ENCODE results near the gene MINDY2. TPM values are rescaled to one million over a fixed set of nuclear protein-coding genes. Genes with fewer than 3 reads are reported as not detected.
A peak's percentile ranks its signal among the peaks of the same experiment; 100 is the strongest.
"Not testable (repeated sequence)": the region's sequence is repeated elsewhere in the genome, so short reads cannot be mapped to it uniquely, and the experiment has no call there.

Gene MINDY2
- total and polyA plus RNA-seq, 3 experiments from 2014 or later = 9.6 to 18.8 (median 12.1) TPM

DNA sequence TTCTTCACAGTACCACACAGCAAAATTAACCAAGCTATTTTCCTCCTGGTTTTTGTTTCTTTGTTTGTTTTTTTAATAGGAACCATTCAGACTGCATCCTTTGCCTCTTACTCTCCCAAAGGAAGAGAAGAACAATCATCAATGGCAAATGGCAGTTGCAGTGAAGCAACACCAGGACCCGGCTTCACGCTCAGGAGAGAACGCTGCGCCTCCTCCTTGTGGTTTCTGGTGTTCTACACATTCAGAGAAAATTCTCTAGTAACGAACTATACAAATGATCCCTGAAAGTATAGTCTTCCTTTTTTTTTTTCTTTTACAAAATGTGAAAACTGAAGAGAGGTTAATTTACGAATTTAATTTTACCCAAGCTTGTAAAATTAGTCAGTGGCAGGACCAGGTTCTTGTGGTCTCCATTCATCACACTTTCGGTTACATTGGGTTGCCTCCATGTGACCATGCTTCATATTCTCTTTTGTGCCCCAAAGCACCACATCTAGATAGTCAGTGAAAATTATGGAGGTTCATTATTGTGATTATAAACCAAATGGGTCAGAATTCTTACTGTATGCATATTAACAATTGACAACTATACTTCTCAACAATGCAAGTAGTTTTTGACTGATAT lies 10.6 kb upstream of the MINDY2 start:
- Mint-ChIP-seq H3K4me1 (no peaks in the 10 kb centered on the region), H3K4me3 (peak overlapping the region in 1 of 7 donors; percentile 28), H3K9me3 (peaks cover 0 to 11% (median 9%) of the 10 kb centered on the region in 5 donors), H3K27ac (no peak overlapping the region), H3K36me3 (peaks cover 0 to 8% (median 0%) of the 10 kb centered on the region in 3 donors), H3K27me3 (peaks cover 4 to 17% of the 10 kb centered on the region in 2 donors)
- Histone ChIP-seq H3K36me3 (ENCODE audit: insufficient read depth, low read length) (no peaks in the 10 kb centered on the region), H3K9me3 (ENCODE audit: low read length) (no peaks in the 10 kb centered on the region), H3K27ac (ENCODE audit: low read depth, low read length) (no peak overlapping the region), H3K4me3 (ENCODE audit: low read length) (no peak overlapping the region), H3K4me1 (ENCODE audit: insufficient read depth, low read length) (no peaks in the 10 kb centered on the region), H3K27me3 (ENCODE audit: insufficient read depth, low read length, poor library complexity, severe bottlenecking) (no peaks in the 10 kb centered on the region)
- CTCF ChIA-PET = interaction anchor here (0.8 to 3.7 kb wide), 5 partner anchors 10 to 768 kb away, joined by 3 to 21 read pairs (median 3); partner anchors contain the start of gene MINDY2
- POLR2A ChIA-PET = no interaction called here
- DNase-seq = no peak

DNA sequence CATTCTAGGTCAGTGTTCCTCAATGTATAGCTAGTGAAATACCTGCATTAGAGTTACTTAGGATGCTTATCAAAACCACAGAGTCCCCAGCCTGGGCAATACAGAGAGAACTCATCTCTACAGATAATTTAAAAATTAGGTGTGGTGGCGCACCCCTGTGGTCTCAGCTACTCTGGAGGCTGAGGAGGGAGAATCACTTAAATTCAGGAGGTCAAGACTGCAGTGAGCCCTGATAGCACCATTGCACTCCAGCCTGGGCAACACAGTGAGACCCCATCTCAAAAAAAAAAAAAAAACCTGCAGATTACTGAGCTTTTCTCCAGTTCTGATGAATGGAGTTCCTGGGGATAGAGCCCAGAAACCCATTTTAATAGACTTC lies 10.1 kb upstream of the MINDY2 start:
- H3K27me3 ChIP-seq (ENCODE audit: insufficient read depth, low read length, poor library complexity, severe bottlenecking) = no peaks in the 10 kb centered on the region
- H3K9me3 ChIP-seq (ENCODE audit: low read length) = no peaks in the 10 kb centered on the region
- Mint-ChIP-seq H3K27me3 (peaks cover 4 to 17% of the 10 kb centered on the region in 2 donors), H3K4me3 (no peak overlapping the region), H3K36me3 (peaks cover 0 to 8% (median 0%) of the 10 kb centered on the region in 3 donors), H3K4me1 (no peaks in the 10 kb centered on the region), H3K9me3 (peaks cover 0 to 11% (median 9%) of the 10 kb centered on the region in 5 donors), H3K27ac (no peak overlapping the region)
- no peaks in the 10 kb centered on the region for H3K4me1 ChIP-seq (ENCODE audit: insufficient read depth, low read length)
- ChIA-PET POLR2A (no interaction called here), CTCF (interaction anchor here (1.0 to 3.7 kb wide), 2 partner anchors 10 to 767 kb away, joined by 3 to 21 read pairs; partner anchors contain the start of gene MINDY2)
- DNase-seq = no peak
- H3K36me3 ChIP-seq (ENCODE audit: insufficient read depth, low read length) = no peaks in the 10 kb centered on the region
- no peak overlapping the region for H3K27ac ChIP-seq (ENCODE audit: low read depth, low read length)
- H3K4me3 ChIP-seq (ENCODE audit: low read length) = no peak overlapping the region

DNA sequence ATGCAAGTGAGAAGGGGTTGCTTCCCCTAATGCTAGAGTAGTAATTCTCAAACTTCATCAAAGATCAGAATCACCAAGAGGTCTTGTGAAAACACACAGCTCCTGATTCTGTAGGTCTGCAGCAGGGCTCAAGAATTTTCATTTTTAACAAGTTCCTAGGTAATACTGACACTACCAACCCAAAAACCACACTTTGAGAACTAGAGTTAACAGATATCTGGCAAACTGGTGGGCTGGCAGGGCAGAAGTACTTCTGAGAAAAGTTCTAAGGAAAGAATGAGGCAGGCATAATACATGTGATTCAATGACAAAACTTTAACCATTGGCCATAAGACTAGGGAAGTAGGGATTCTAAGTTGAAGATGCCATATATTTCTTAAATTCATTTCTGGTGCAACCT lies 8.8 kb upstream of the MINDY2 start:
- ChIA-PET CTCF (interaction anchor here (3.7 kb wide), 1 partner anchor 8 kb away, joined by 21 read pairs; the partner anchor contains the start of gene MINDY2), POLR2A (no interaction called here)

DNA sequence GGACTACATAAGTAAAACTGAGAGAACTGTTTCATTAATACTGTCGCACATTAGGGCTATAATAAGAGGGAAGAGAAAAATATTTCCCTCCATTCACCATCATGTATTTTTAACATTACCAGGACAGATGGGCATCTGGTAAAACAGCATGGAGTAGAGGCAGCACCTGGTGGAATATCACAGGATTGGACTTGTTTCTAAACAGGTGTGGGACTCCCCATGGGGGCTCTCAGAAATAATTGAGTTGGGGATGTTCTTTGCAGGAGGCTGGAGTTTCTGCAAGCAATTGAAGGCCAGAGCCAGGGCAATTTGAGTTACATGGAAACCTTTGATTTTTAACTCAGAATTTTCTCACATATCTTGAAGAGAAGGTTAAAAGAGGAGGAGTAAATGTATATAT lies 8.4 kb upstream of the MINDY2 start:
- H3K4me1 Mint-ChIP-seq = no peaks in the 10 kb centered on the region
- no peak overlapping the region for H3K4me3 ChIP-seq (ENCODE audit: low read length)

More for the DNA sequence above, 8.8 kb upstream of the MINDY2 start:
- Mint-ChIP-seq H3K27ac (no peak overlapping the region), H3K9me3 (peaks cover 0 to 11% (median 9%) of the 10 kb centered on the region in 5 donors), H3K4me1 (no peaks in the 10 kb centered on the region), H3K4me3 (no peak overlapping the region), H3K27me3 (peaks cover 4 to 13% of the 10 kb centered on the region in 2 donors), H3K36me3 (peaks cover 0 to 8% (median 0%) of the 10 kb centered on the region in 3 donors)
- H3K9me3 ChIP-seq (ENCODE audit: low read length) = no peaks in the 10 kb centered on the region
- H3K4me3 ChIP-seq (ENCODE audit: low read length) = no peak overlapping the region
- H3K36me3 ChIP-seq (ENCODE audit: insufficient read depth, low read length) = no peaks in the 10 kb centered on the region
- no peak overlapping the region for H3K27ac ChIP-seq (ENCODE audit: low read depth, low read length)
- H3K4me1 ChIP-seq (ENCODE audit: insufficient read depth, low read length) = no peaks in the 10 kb centered on the region
- no peaks in the 10 kb centered on the region for H3K27me3 ChIP-seq (ENCODE audit: insufficient read depth, low read length, poor library complexity, severe bottlenecking)
- no peak for DNase-seq

DNA sequence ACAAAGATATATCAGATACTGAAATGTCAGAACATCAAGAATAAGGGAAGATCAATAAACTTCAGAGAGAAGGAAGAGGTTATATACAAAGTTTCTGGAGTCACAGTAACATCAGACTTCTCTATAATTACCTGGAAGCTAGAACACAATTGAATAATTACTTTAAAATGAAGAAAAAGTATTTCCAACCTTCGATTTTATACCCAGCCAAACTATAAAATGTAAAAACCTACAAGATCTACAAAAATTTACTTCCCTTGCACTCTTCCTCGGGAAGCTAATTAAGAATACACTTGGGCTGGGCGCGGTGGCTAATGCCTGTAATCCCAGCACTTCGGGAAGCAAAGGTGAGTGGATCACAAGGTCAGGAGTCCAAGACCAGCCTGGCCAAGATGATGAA lies 6.6 kb upstream of the MINDY2 start:
- H3K4me1 ChIP-seq (ENCODE audit: insufficient read depth, low read length) = no peaks in the 10 kb centered on the region
- Mint-ChIP-seq H3K4me1 (no peaks in the 10 kb centered on the region), H3K4me3 (no peak overlapping the region), H3K36me3 (peaks cover 0 to 8% (median 0%) of the 10 kb centered on the region in 3 donors), H3K9me3 (peaks cover 0 to 11% (median 9%) of the 10 kb centered on the region in 5 donors), H3K27ac (no peak overlapping the region), H3K27me3 (peaks cover 3 to 7% of the 10 kb centered on the region in 2 donors)
- H3K27me3 ChIP-seq (ENCODE audit: insufficient read depth, low read length, poor library complexity, severe bottlenecking) = no peaks in the 10 kb centered on the region
- no peak for DNase-seq
- H3K4me3 ChIP-seq (ENCODE audit: low read length) = no peak overlapping the region
- POLR2A ChIA-PET = no interaction called here
- CTCF ChIA-PET = no interaction called here
- H3K9me3 ChIP-seq (ENCODE audit: low read length) = no peaks in the 10 kb centered on the region
- no peaks in the 10 kb centered on the region for H3K36me3 ChIP-seq (ENCODE audit: insufficient read depth, low read length)
- no peak overlapping the region for H3K27ac ChIP-seq (ENCODE audit: low read depth, low read length)

More for the DNA sequence above, 8.4 kb upstream of the MINDY2 start:
- Histone ChIP-seq H3K4me1 (ENCODE audit: insufficient read depth, low read length) (no peaks in the 10 kb centered on the region), H3K27ac (ENCODE audit: low read depth, low read length) (no peak overlapping the region), H3K27me3 (ENCODE audit: insufficient read depth, low read length, poor library complexity, severe bottlenecking) (no peaks in the 10 kb centered on the region), H3K9me3 (ENCODE audit: low read length) (no peaks in the 10 kb centered on the region), H3K36me3 (ENCODE audit: insufficient read depth, low read length) (no peaks in the 10 kb centered on the region)
- Mint-ChIP-seq H3K36me3 (peaks cover 0 to 8% (median 0%) of the 10 kb centered on the region in 3 donors), H3K4me3 (no peak overlapping the region), H3K27me3 (peaks cover 4 to 13% of the 10 kb centered on the region in 2 donors), H3K9me3 (peaks cover 0 to 11% (median 9%) of the 10 kb centered on the region in 5 donors), H3K27ac (no peak overlapping the region)
- POLR2A ChIA-PET = no interaction called here
- DNase-seq = no peak
- CTCF ChIA-PET = no interaction called here

DNA sequence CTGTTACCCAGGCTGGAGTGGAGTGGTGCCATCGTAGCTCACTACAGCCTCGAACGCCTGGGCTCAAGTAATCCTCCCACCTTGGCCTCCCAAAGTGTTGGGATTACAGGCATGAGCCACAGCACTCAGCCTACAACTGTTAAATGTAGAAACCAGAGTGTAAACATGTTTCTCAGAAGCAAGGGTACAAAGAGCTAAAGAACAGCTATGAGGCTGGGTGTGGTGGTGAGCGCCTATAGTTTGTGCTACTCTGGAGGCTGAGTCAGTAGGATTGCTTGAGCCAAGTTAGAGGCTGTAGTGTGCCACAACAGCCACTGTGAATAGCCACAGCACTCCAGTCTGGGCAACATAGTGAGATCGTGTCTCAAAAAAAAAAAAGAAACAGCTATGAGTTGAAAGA lies 4.8 kb upstream of the MINDY2 start:
- no peak for DNase-seq
- H3K27ac ChIP-seq (ENCODE audit: low read depth, low read length) = no peak overlapping the region
- Mint-ChIP-seq H3K4me3 (peak overlapping the region in 1 of 7 donors; percentile 70), H3K9me3 (peaks cover 0 to 11% (median 9%) of the 10 kb centered on the region in 5 donors), H3K27ac (peak overlapping the region in 2 of 8 donors; percentile 64 to 73), H3K36me3 (peaks cover 0 to 8% (median 2%) of the 10 kb centered on the region in 3 donors), H3K4me1 (peaks cover 7 to 9% (median 8%) of the 10 kb centered on the region in 3 donors), H3K27me3 (peaks cover 2 to 3% of the 10 kb centered on the region in 2 donors)
- POLR2A ChIA-PET = interaction anchor here (1.4 kb wide), 1 partner anchor 16 kb away, joined by 4 read pairs; the partner anchor contains the start of gene ADAM10
- H3K27me3 ChIP-seq (ENCODE audit: insufficient read depth, low read length, poor library complexity, severe bottlenecking) = no peaks in the 10 kb centered on the region
- no peaks in the 10 kb centered on the region for H3K4me1 ChIP-seq (ENCODE audit: insufficient read depth, low read length)
- no peak overlapping the region for H3K4me3 ChIP-seq (ENCODE audit: low read length)
- no peaks in the 10 kb centered on the region for H3K9me3 ChIP-seq (ENCODE audit: low read length)
- no peaks in the 10 kb centered on the region for H3K36me3 ChIP-seq (ENCODE audit: insufficient read depth, low read length)
- CTCF ChIA-PET = interaction anchor here (1.4 kb wide), 1 partner anchor 538 kb away, joined by 3 read pairs; no protein-coding TSS in a partner anchor

DNA sequence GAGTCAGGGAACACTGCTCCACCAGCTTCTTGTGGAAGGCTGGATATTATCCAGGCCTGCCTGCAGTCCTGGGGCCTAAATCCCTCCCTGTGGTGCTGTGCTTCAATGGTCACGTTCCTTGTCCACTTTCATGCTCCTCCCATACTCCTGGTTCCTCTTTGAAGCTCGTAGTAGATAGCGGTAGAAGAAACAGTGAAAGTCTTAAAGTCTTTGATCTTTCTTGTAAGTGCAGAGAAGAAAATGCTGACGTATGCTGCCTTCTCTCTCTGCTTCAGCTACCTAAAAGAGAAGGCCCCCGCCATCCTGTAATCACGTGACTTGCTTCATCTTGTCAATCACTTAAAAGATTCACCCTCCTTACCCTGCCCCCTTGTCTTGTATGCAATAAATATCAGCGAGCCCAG lies 2.5 kb upstream of the MINDY2 start:
- H3K36me3 Mint-ChIP-seq; H3K4me3 ChIP-seq (ENCODE audit: low read length); H3K4me3 Mint-ChIP-seq; H3K36me3 ChIP-seq (ENCODE audit: insufficient read depth, low read length); H3K27me3 ChIP-seq (ENCODE audit: insufficient read depth, low read length, poor library complexity, severe bottlenecking); H3K27ac ChIP-seq (ENCODE audit: low read depth, low read length); H3K27ac Mint-ChIP-seq; POLR2A ChIA-PET; H3K27me3 Mint-ChIP-seq; H3K9me3 ChIP-seq (ENCODE audit: low read length): not testable (repeated sequence)
- H3K4me1 ChIP-seq (ENCODE audit: insufficient read depth, low read length) = peaks cover 14% of the 10 kb centered on the region
- H3K4me1 Mint-ChIP-seq = peaks cover 8 to 18% (median 9%) of the 10 kb centered on the region in 3 donors
- CTCF ChIA-PET = interaction anchor here (0.7 to 6.8 kb wide), 3 partner anchors 20 to 29 kb away, joined by 3 to 58 read pairs (median 3); partner anchors contain the start of gene ADAM10
- DNase-seq = peak in 1 of 5 donors; percentile 46
- H3K9me3 Mint-ChIP-seq = peaks cover 0 to 11% (median 8%) of the 10 kb centered on the region in 5 donors

DNA sequence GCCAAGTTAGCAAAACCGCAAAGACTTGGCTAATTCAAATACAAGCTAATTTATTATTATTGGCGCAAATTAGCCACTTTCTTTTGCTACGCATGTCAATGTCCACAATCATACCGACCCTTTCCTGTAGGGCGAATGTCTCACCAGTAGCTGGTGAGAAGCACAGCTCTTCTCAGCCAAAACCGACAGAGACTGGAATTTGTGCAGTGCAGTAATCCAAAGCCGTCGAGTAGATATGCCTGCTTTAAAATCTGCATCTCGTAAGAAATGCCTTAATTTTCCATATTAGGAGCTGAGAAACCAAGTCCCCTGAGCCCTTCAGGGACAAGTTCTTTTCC lies 614 bp upstream of the MINDY2 start:
- POLR2A ChIA-PET = interaction anchor here (0.6 to 2.4 kb wide), 6 partner anchors 19 to 217 kb away, joined by 4 to 79 read pairs (median 4); partner anchors contain the start of genes ADAM10 and RNF111
- Mint-ChIP-seq H3K27ac (peak overlapping the region; percentile 78 to 97 (median 92)), H3K36me3 (peaks cover 0 to 9% (median 0%) of the 10 kb centered on the region in 3 donors), H3K27me3 (no peaks in the 10 kb centered on the region), H3K4me1 (peaks cover 8 to 18% (median 9%) of the 10 kb centered on the region in 3 donors), H3K4me3 (peak overlapping the region in 1 of 7 donors; percentile 98), H3K9me3 (peaks cover 0 to 1% (median 0%) of the 10 kb centered on the region in 5 donors)
- no peaks in the 10 kb centered on the region for H3K36me3 ChIP-seq (ENCODE audit: insufficient read depth, low read length)
- H3K4me1 ChIP-seq (ENCODE audit: insufficient read depth, low read length) = peaks cover 32% of the 10 kb centered on the region
- DNase-seq = peak in 1 of 5 donors; percentile 51
- no peaks in the 10 kb centered on the region for H3K27me3 ChIP-seq (ENCODE audit: insufficient read depth, low read length, poor library complexity, severe bottlenecking)
- peak overlapping the region; percentile 58 for H3K4me3 ChIP-seq (ENCODE audit: low read length)
- no peaks in the 10 kb centered on the region for H3K9me3 ChIP-seq (ENCODE audit: low read length)
- peak overlapping the region; percentile 86 for H3K27ac ChIP-seq (ENCODE audit: low read depth, low read length)
- CTCF ChIA-PET = interaction anchor here (0.7 to 6.8 kb wide), 20 partner anchors 10 to 542 kb away, joined by 3 to 58 read pairs (median 4); partner anchors contain the start of genes ADAM10 and SLTM
